GM20000 (cell line): ENCODE measurements around the gene CDH23.

Experiments used
- DNase-seq: peaks from one replicate; pipeline ENCODE4 v3.0.0; 2012; ENCODE audit warnings: low spot score
- CTCF ChIP-seq: IDR thresholded peaks from 2 replicates; pipeline ENCODE4 v1.5.1; 2012; ENCODE audit warnings: mild to moderate bottlenecking, control low read depth; ENCODE audit errors: extremely low read depth, missing control alignments

The CDH23 gene

GRCh38 chr10:71844695-71845094 is 448.0 kb downstream of the CDH23 start:
- no peak for DNase-seq
- TF ChIP-seq CTCF = no peak

GRCh38 chr10:71845410-71846405 is 449.0 kb downstream of the CDH23 start:
- TF ChIP-seq CTCF = no peak
- DNase-seq = no peak

- DNase-seq = no peak
- TF ChIP-seq CTCF = no peak
Measured at GRCh38 chr10:71846816-71847215, 450.1 kb downstream of the CDH23 start.

- no peak for DNase-seq
- TF ChIP-seq CTCF = no peak
Measured at GRCh38 chr10:71847418-71847817, 450.7 kb downstream of the CDH23 start.

- DNase-seq = no peak
- TF ChIP-seq CTCF = no peak
Measured at GRCh38 chr10:71848325-71849275, 451.9 kb downstream of the CDH23 start.

GRCh38 chr10:71849461-71849908 is 452.8 kb downstream of the CDH23 start:
- no peak for TF ChIP-seq CTCF
- DNase-seq = no peak
